Common myeloid progenitor, CD34-positive (primary cell): ENCODE measurements around the gene OR10H5.
"Not testable (repeated sequence)": the region's sequence is repeated elsewhere in the genome, so short reads cannot be mapped to it uniquely, and the experiment has no call there.

Source experiments
- CTCF ChIA-PET: fragments of 350-600 bp; sonication (Branson Sonifier 250); formaldehyde crosslinking; loops from one replicate; lab custom pipeline; 2021; ENCODE audit warnings: antibody characterized with exemption; lab: Charles Lee
- POLR2A ChIA-PET: fragments of 350-600 bp; sonication (Branson Sonifier 250); formaldehyde crosslinking; loops from one replicate; lab custom pipeline; 2021; ENCODE audit warnings: antibody characterized with exemption; lab: Charles Lee
- DNase-seq, 3 donors: peaks; one replicate each; pipeline versions ENCODE4 v3.0.0 to v3.0.0-alpha.2; 2013
- H3K27ac ChIP-seq, 2 experiments: 1 replicate in 1 of 2; 2 replicates in 1 of 2; pipeline ENCODE4 v1.7.0; 2013; ENCODE audit warnings: inconsistent platforms in 2 of 2, low read length in 2 of 2, mild to moderate bottlenecking in 2 of 2, low read depth in 1 of 2, moderate library complexity in 1 of 2; ENCODE audit not compliant: severe bottlenecking in 2 of 2, insufficient read depth in 1 of 2, poor library complexity in 1 of 2
- H3K27me3 ChIP-seq, 5 experiments: replicated peaks in 2 of 5; 1 replicate in 3 of 5; 2 replicates in 2 of 5; pipeline versions ENCODE4 v1.6.1 to v1.7.0; 2013; ENCODE audit warnings: low read length in 4 of 5, mild to moderate bottlenecking in 2 of 5, moderate library complexity in 2 of 5, inconsistent platforms in 1 of 5; ENCODE audit not compliant: insufficient read depth in 5 of 5, control insufficient read depth in 4 of 5
- H3K36me3 ChIP-seq, 4 experiments: 1 replicate in 2 of 4; 2 replicates in 2 of 4; pipeline versions ENCODE4 v1.6.1 to v1.7.0; 2013; ENCODE audit warnings: low read length in 3 of 4, control low read depth in 1 of 4, mild to moderate bottlenecking in 1 of 4; ENCODE audit not compliant: control insufficient read depth in 4 of 4, insufficient read depth in 4 of 4
- H3K4me1 ChIP-seq, 4 experiments: 1 replicate in 3 of 4; 2 replicates in 1 of 4; pipeline versions ENCODE4 v1.6.1 to v1.7.1; 2013; ENCODE audit warnings: low read length in 3 of 4, mild to moderate bottlenecking in 3 of 4, control low read depth in 1 of 4, inconsistent platforms in 1 of 4, moderate library complexity in 1 of 4; ENCODE audit not compliant: control insufficient read depth in 4 of 4, insufficient read depth in 4 of 4; ENCODE audit errors: control extremely low read depth in 1 of 4
- H3K4me3 ChIP-seq, 7 experiments: 1 replicate in 4 of 7; 2 replicates in 3 of 7; pipeline versions ENCODE4 v1.5.1 to v1.7.0; 2013; ENCODE audit warnings: mild to moderate bottlenecking in 7 of 7, low read length in 6 of 7, moderate library complexity in 6 of 7, inconsistent platforms in 2 of 7, low read depth in 2 of 7, control low read depth in 1 of 7; ENCODE audit not compliant: insufficient read depth in 4 of 7, control insufficient read depth in 1 of 7; ENCODE audit errors: extremely low read depth in 1 of 7
- H3K9me3 ChIP-seq, 5 experiments: 1 replicate in 4 of 5; 2 replicates in 1 of 5; pipeline versions ENCODE4 v1.6.1 to v1.7.1; 2013; ENCODE audit warnings: low read length in 4 of 5, mild to moderate bottlenecking in 2 of 5, inconsistent platforms in 1 of 5, low read depth in 1 of 5, moderate library complexity in 1 of 5; ENCODE audit not compliant: control insufficient read depth in 4 of 5, insufficient read depth in 2 of 5; ENCODE audit errors: control extremely low read depth in 1 of 5
- WGBS: methylation state at CpG from one replicate; pipeline ENCODE4 v1.1.5; 2013; ENCODE audit not compliant: insufficient coverage; 5-methylcytosine and 5-hydroxymethylcytosine counted together

OR10H5 gene

GRCh38 chr19:15828611-15829305 lies 41.3 kb downstream of the OR10H5 start:
- H3K9me3 ChIP-seq, H3K36me3 ChIP-seq, H3K4me1 ChIP-seq, H3K27me3 ChIP-seq, CTCF ChIA-PET, POLR2A ChIA-PET, H3K4me3 ChIP-seq: not testable (repeated sequence)
- peak in 1 of 3 donors; percentile 24 for DNase-seq
- peak overlapping the region in 1 of 2 experiments; percentile 77 for H3K27ac ChIP-seq
- WGBS: 81% methylated on average over 12 of the region's 13 CpGs

DNA sequence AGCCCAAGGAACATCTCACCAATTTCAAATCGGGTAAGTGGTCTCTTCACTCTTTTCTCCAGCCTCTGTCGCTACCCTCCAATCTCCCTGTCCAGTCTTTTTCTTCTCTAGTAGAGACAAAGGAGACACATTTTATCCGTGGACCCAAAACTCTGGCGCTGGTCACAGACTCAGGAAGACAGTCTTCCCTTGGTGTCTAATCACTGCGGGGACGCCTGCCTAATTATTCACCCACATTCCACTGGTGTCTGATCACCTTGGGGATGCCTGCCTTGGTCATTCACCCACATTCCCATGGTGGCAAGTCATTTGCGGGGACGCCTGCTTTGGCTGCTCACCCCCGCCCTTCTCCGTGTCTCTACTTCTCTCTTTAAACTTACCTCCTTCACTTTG lies 41.8 kb downstream of the OR10H5 start:
- Histone ChIP-seq H3K36me3 (no peaks in the 10 kb centered on the region), H3K9me3 (no peaks in the 10 kb centered on the region), H3K27ac (peak overlapping the region in 1 of 2 experiments; percentile 77), H3K4me1 (peaks cover 0 to 8% (median 3%) of the 10 kb centered on the region in 4 experiments), H3K4me3 (no peak overlapping the region), H3K27me3 (no peaks in the 10 kb centered on the region)
- ChIA-PET POLR2A (no interaction called here), CTCF (no interaction called here)
- WGBS: 96% methylated on average over 10 of the region's 10 CpGs
- no peak for DNase-seq

- H3K27ac ChIP-seq: peak overlapping the region in 1 of 2 experiments; percentile 77
- ChIA-PET CTCF (no interaction called here), POLR2A (interaction anchor here (0.6 kb wide), 1 partner anchor 67 kb away, joined by 4 read pairs; no protein-coding TSS in a partner anchor)
- 87% methylated on average over 8 of the region's 8 CpGs for WGBS
- H3K27me3 ChIP-seq: no peaks in the 10 kb centered on the region
- H3K9me3 ChIP-seq: no peaks in the 10 kb centered on the region
- no peak for DNase-seq
- H3K4me3 ChIP-seq: no peak overlapping the region
- H3K4me1 ChIP-seq: peaks cover 0 to 8% (median 3%) of the 10 kb centered on the region in 4 experiments
- H3K36me3 ChIP-seq: no peaks in the 10 kb centered on the region
These were observed 42.3 kb downstream of the OR10H5 start for GRCh38 chr19:15829786-15830185.

DNA sequence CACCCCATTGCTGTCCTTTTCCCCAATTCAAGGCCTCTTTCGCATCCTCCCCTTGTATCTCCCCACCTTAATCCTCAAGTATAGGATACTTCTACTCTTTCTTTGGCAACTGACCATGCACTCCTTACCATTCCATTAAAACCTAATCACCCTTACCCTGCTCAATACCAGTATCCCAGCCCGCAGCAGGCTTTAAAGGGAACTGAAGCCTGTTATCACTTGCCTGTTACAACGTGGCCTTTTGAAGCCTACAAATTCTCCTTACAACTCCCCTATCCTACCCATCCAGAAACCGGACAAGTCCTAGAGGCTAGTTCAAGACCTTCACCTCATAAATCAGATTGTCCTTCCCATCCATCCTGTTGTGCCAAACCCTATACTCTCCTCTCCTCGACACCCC lies 44.2 kb downstream of the OR10H5 start:
- CTCF ChIA-PET: no interaction called here
- Histone ChIP-seq H3K4me3 (no peak overlapping the region), H3K4me1 (peaks cover 0 to 19% (median 12%) of the 10 kb centered on the region in 4 experiments), H3K27ac (peak overlapping the region in 1 of 2 experiments; percentile 77), H3K36me3 (no peaks in the 10 kb centered on the region), H3K27me3 (no peaks in the 10 kb centered on the region), H3K9me3 (no peaks in the 10 kb centered on the region)
- POLR2A ChIA-PET: no interaction called here
- no peak for DNase-seq
- 98% methylated on average over 5 of the region's 5 CpGs for WGBS

DNA sequence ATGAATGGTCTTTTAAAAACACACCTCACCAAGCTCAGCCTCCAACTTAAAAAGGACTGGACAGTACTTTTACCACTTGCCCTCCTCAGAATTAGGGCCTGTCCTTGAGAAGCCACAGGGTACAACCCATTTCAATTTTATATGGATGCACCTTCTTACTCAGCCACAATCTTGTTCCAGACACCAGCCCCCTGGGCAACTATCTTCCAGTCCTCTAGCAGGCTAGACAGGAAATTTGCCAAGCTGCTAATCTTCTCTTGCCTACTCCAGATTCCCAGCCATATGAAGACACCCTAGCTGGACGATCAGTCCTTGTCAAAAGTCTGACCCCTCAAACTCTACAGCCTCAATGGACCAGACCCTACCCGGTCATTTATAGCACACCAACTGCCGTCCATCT lies 46.8 kb downstream of the OR10H5 start:
- POLR2A ChIA-PET, H3K36me3 ChIP-seq, H3K4me3 ChIP-seq, H3K9me3 ChIP-seq, H3K27me3 ChIP-seq, DNase-seq, H3K27ac ChIP-seq: not testable (repeated sequence)
- 87% methylated on average over 2 of the region's 3 CpGs for WGBS
- H3K4me1 ChIP-seq: peaks cover 10 to 31% (median 21%) of the 10 kb centered on the region in 4 experiments
- CTCF ChIA-PET: interaction anchor here (1.2 to 1.8 kb wide), 2 partner anchors 22 to 35 kb away, joined by 4 read pairs; no protein-coding TSS in a partner anchor

- H3K27me3 ChIP-seq, H3K36me3 ChIP-seq, H3K9me3 ChIP-seq, DNase-seq: not testable (repeated sequence)
- Histone ChIP-seq H3K4me3 (peak overlapping the region in 6 of 7 experiments; percentile 72 to 85 (median 78)), H3K4me1 (peaks cover 10 to 32% (median 22%) of the 10 kb centered on the region in 4 experiments), H3K27ac (peak overlapping the region; percentile 86 to 94)
- WGBS: 32% methylated on average over 8 of the region's 11 CpGs
- ChIA-PET CTCF (interaction anchor here (1.6 to 1.8 kb wide), 2 partner anchors 16 to 23 kb away, joined by 4 read pairs; no protein-coding TSS in a partner anchor), POLR2A (interaction anchor here (1.3 kb wide), 1 partner anchor 34 kb away, joined by 6 read pairs; no protein-coding TSS in a partner anchor)
These were observed 48.3 kb downstream of the OR10H5 start for GRCh38 chr19:15835565-15836329.
